HCT116 (cell line): ENCODE measurements around the gene PBX1. TPM values are rescaled to one million over a fixed set of nuclear protein-coding genes. Genes with fewer than 3 reads are reported as not detected.

Experiments
- ATAC-seq: fragments of 200-7000 bp; cut with Tn5 transposase; 2 replicates; pipeline ENCODE4 v1.9.1; 2020; ENCODE audit warnings: mild to moderate bottlenecking, moderate library complexity
- BruUV-seq: library from RNA; stranded (reverse); fragments of 400-500 nt; replicated peaks from 2 replicates; lab custom pipeline; 2021; lab: Mats Ljungman, UMichigan
- CTCF ChIA-PET: fragments of 300-600 bp; sonication (Branson Sonifier 250); formaldehyde crosslinking; loops from one replicate; lab custom pipeline; 2021; ENCODE audit warnings: antibody characterized with exemption; lab: Charles Lee
- POLR2A ChIA-PET: fragments of 300-600, 350-600 bp; sonication (Branson Sonifier 250); formaldehyde crosslinking; loops from one replicate; lab custom pipeline; 2021; ENCODE audit warnings: antibody characterized with exemption; lab: Charles Lee
- RAD21 ChIA-PET, 2 experiments: fragments of 300-600 bp; sonication (Branson Sonifier 250); formaldehyde crosslinking; loops; one replicate each; lab custom pipeline; 2023; ENCODE audit warnings: low total read pairs in 2 of 2; ENCODE audit not compliant: uncharacterized antibody in 2 of 2, unreplicated experiment in 2 of 2, low non-redundant PET in 1 of 2; lab: Charles Lee
- DNase-seq: peaks from one replicate; pipeline ENCODE4 v3.0.0-alpha.2; 2010; ENCODE audit warnings: low read depth, low spot score
- H2AFZ ChIP-seq: fragments of 200-600 bp; shearing (Covaris generic), sonication (generic); 2 replicates; pipeline ENCODE4 v1.6.1; 2017; ENCODE audit warnings: low read depth, mixed run types, mixed read lengths, antibody characterized with exemption, low read length; ENCODE audit not compliant: poor library complexity, severe bottlenecking
- H3K27ac ChIP-seq: 2 replicates; pipeline ENCODE4 v1.5.1; 2012; ENCODE audit warnings: low read depth, low read length
- H3K27me3 ChIP-seq: fragments of 200-600 bp; sonication (generic); 2 replicates; pipeline ENCODE4 v1.6.1; 2016; ENCODE audit warnings: mixed run types, low read length, mixed read lengths; ENCODE audit not compliant: insufficient read depth
- H3K36me3 ChIP-seq, 2 experiments: fragments of 200-500 bp in 1 of 2; fragments of 200-600 bp in 1 of 2; sonication (Bioruptor generic) in 1 of 2; sonication (generic) in 1 of 2; 2 replicates each; pipeline versions ENCODE4 v1.5.1 to v1.6.1; 2014 to 2016; ENCODE audit warnings: low read length in 2 of 2, inconsistent platforms in 1 of 2, mixed read lengths in 1 of 2, mixed run types in 1 of 2; ENCODE audit not compliant: insufficient read depth in 2 of 2, control insufficient read depth in 1 of 2
- H3K4me1 ChIP-seq, 2 experiments: fragments of 200-600 bp in 1 of 2; sonication (generic) in 1 of 2; 2 replicates each; pipeline versions ENCODE4 v1.5.1 to v1.6.1; 2012 to 2017; ENCODE audit warnings: low read length in 2 of 2, inconsistent platforms in 1 of 2, mild to moderate bottlenecking in 1 of 2, mixed read lengths in 1 of 2, mixed run types in 1 of 2, moderate library complexity in 1 of 2; ENCODE audit not compliant: insufficient read depth in 2 of 2, control insufficient read depth in 1 of 2
- H3K4me2 ChIP-seq: fragments of 200-600 bp; sonication (generic); 2 replicates; pipeline ENCODE4 v1.6.1; 2017; ENCODE audit warnings: mixed run types, low read length, mixed read lengths
- H3K4me3 ChIP-seq, 2 experiments: fragments of 200-600 bp in 1 of 2; sonication (generic) in 1 of 2; replicated peaks in 1 of 2; 2 replicates each; pipeline ENCODE4 v1.5.1; 2011 to 2016; ENCODE audit warnings: low read length in 2 of 2, control low read depth in 1 of 2, low read depth in 1 of 2, mild to moderate bottlenecking in 1 of 2, mixed read lengths in 1 of 2, mixed run types in 1 of 2
- H3K79me2 ChIP-seq: fragments of 200-600 bp; sonication (generic); 2 replicates; pipeline ENCODE4 v1.6.1; 2017; ENCODE audit warnings: mild to moderate bottlenecking, mixed run types, low read length, moderate library complexity, mixed read lengths; ENCODE audit not compliant: insufficient read depth
- H3K9ac ChIP-seq: fragments of 200-600 bp; sonication (generic); 2 replicates; pipeline ENCODE4 v1.6.1; 2016; ENCODE audit warnings: low read length, mixed read lengths
- H3K9me2 ChIP-seq: fragments of 200-600 bp; sonication (generic), shearing (Covaris generic); 2 replicates; pipeline ENCODE4 v1.6.1; 2017; ENCODE audit warnings: mixed run types, mild to moderate bottlenecking, moderate library complexity; ENCODE audit not compliant: insufficient read depth
- H3K9me3 ChIP-seq, 2 experiments: fragments of 200-500 bp in 1 of 2; fragments of 200-600 bp in 1 of 2; sonication (Bioruptor generic) in 1 of 2; sonication (generic) in 1 of 2; 2 replicates each; pipeline ENCODE4 v1.6.1; 2014 to 2017; ENCODE audit warnings: low read length in 2 of 2, mixed read lengths in 2 of 2, inconsistent platforms in 1 of 2, low read depth in 1 of 2, mild to moderate bottlenecking in 1 of 2, mixed run types in 1 of 2, moderate library complexity in 1 of 2; ENCODE audit not compliant: control insufficient read depth in 1 of 2, insufficient read depth in 1 of 2
- H4K20me1 ChIP-seq: fragments of 200-600 bp; sonication (generic), shearing (Covaris generic); 2 replicates; pipeline ENCODE4 v1.6.1; 2017; ENCODE audit warnings: mixed run types, mild to moderate bottlenecking, moderate library complexity; ENCODE audit not compliant: insufficient read depth
- CBX3 ChIP-seq: IDR thresholded peaks from 2 replicates; pipeline ENCODE4 v1.6.1; 2012; ENCODE audit warnings: low read depth
- CEBPB ChIP-seq: IDR thresholded peaks from 2 replicates; pipeline ENCODE4 v1.6.1; 2012; ENCODE audit warnings: low read depth
- ELF1 ChIP-seq: IDR thresholded peaks from 2 replicates; pipeline ENCODE4 v1.6.1; 2012; ENCODE audit warnings: low read depth, borderline replicate concordance
- EZH2 ChIP-seq: fragments of 200-600 bp; sonication (generic); IDR thresholded peaks from 2 replicates; pipeline ENCODE4 v1.6.1; 2017; ENCODE audit warnings: antibody characterized with exemption, mixed run types
- EZH2phosphoT487 ChIP-seq: fragments of 200-600 bp; IDR thresholded peaks from 2 replicates; pipeline ENCODE4 v1.6.1; 2018; ENCODE audit warnings: antibody characterized with exemption, borderline replicate concordance
- FOSL1 ChIP-seq: IDR thresholded peaks from 2 replicates; pipeline ENCODE4 v1.6.1; 2012; ENCODE audit warnings: low read depth
- POLR2A ChIP-seq: IDR thresholded peaks from 2 replicates; pipeline ENCODE4 v1.7.0; 2011; ENCODE audit warnings: borderline replicate concordance; ENCODE audit not compliant: insufficient read depth, insufficient read length; ENCODE audit errors: extremely low read depth
- POLR2AphosphoS5 ChIP-seq: IDR thresholded peaks from 2 replicates; pipeline ENCODE4 v1.6.1; 2011; ENCODE audit warnings: mild to moderate bottlenecking, low read depth, low read length, moderate library complexity
- RAD21 ChIP-seq: IDR thresholded peaks from 2 replicates; pipeline ENCODE4 v1.6.1; 2012; ENCODE audit warnings: low read depth, mild to moderate bottlenecking
- SIN3A ChIP-seq: IDR thresholded peaks from 2 replicates; pipeline ENCODE4 v1.6.1; 2012; ENCODE audit warnings: low read depth
- SP1 ChIP-seq: IDR thresholded peaks from 2 replicates; pipeline ENCODE4 v1.6.1; 2012; ENCODE audit warnings: low read depth
- SRF ChIP-seq: IDR thresholded peaks from 2 replicates; pipeline ENCODE4 v1.6.1; 2012; ENCODE audit warnings: low read depth
- TCF7L2 ChIP-seq: IDR thresholded peaks from 2 replicates; pipeline ENCODE4 v1.7.0; 2011; ENCODE audit warnings: borderline replicate concordance, inconsistent platforms; ENCODE audit not compliant: insufficient read depth, insufficient read length; ENCODE audit errors: extremely low read depth
- YY1 ChIP-seq: IDR thresholded peaks from 2 replicates; pipeline ENCODE4 v1.6.1; 2011; ENCODE audit warnings: low read length, low read depth, moderate library complexity, mild to moderate bottlenecking; ENCODE audit not compliant: insufficient replicate concordance; ENCODE audit errors: extremely low read depth
- ZNF274 ChIP-seq: fragments of 200-500 bp; sonication (Bioruptor generic); IDR thresholded peaks from 2 replicates; pipeline ENCODE4 v1.6.1; 2014; ENCODE audit warnings: mild to moderate bottlenecking, low read depth, low read length, inconsistent platforms
- intact Hi-C: fragments of 100-400 bp; cut with micrococcal nuclease; formaldehyde crosslinking; loops from 2 replicates; pipeline ENCODE4 v1.10.0; 2022
- total RNA-seq: library from RNA; stranded (reverse); gene quantifications from one replicate; pipeline ENCODE4 v1.2.1, GENCODE V29; 2021; ENCODE audit not compliant: unreplicated experiment
- TF ChIP-seq, protein P1 (sequence below): IDR thresholded peaks from 2 replicates; pipeline ENCODE4 v1.6.1; 2011; ENCODE audit warnings: mild to moderate bottlenecking, low read length, moderate library complexity; ENCODE audit not compliant: insufficient replicate concordance; ENCODE audit errors: extremely low read depth
- TF ChIP-seq, protein P2 (sequence below): IDR thresholded peaks from 2 replicates; pipeline ENCODE4 v1.6.1; 2012
- TF ChIP-seq, protein P3 (sequence below): IDR thresholded peaks from 2 replicates; pipeline ENCODE4 v1.6.1; 2012
- TF ChIP-seq, protein P4 (sequence below), 3 experiments: fragments of 200-600 bp in 1 of 3; sonication (generic) in 1 of 3; IDR thresholded peaks in 2 of 3; conservative IDR thresholded peaks in 1 of 3; 2 replicates each; pipeline ENCODE4 v1.5.1; 2012 to 2017; ENCODE audit warnings: low read depth in 2 of 3, low read length in 2 of 3, antibody characterized with exemption in 1 of 3, borderline replicate concordance in 1 of 3, control low read depth in 1 of 3, mild to moderate bottlenecking in 1 of 3, mixed read lengths in 1 of 3, mixed run types in 1 of 3, moderate library complexity in 1 of 3; ENCODE audit not compliant: insufficient read depth in 1 of 3
- TF ChIP-seq, protein P5 (sequence below): IDR thresholded peaks from 2 replicates; pipeline ENCODE4 v1.6.1; 2012; ENCODE audit warnings: low read depth

Gene PBX1
- total RNA-seq, 1 experiment from 2014 or later: 29.6 TPM

DNA sequence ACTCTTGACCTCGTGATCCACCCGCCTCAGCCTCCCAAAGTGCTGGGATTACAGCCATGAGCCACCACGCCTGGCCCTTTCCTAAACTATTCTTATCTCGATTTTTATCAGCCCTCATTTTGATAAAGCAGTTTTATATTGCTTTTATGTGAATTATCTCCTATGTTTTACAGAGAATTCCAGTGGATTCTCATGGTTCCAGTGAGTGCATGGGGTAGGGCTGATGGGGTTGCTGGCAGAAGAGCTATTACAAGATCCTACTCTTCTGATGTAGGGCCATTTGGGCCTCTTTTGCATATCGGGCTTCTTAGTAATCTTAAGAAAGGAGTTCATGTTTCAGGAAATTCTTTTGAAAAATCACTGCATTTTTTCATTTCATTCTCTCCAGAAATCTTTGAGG, 187.6 kb downstream of the PBX1 start:
- no peaks in the 10 kb centered on the region for H3K36me3 ChIP-seq
- H3K9me3 ChIP-seq: no peaks in the 10 kb centered on the region
- no peak overlapping the region for H3K4me3 ChIP-seq
- ChIA-PET CTCF (no interaction called here), RAD21 (no interaction called here), POLR2A (no interaction called here)
- H3K4me1 ChIP-seq: peaks cover 52 to 55% of the 10 kb centered on the region in 2 experiments
- intact Hi-C loops: no loop called here
- no peaks in the 10 kb centered on the region for H4K20me1 ChIP-seq
- ATAC-seq (no peak), DNase-seq (no peak)
- H3K79me2 ChIP-seq: no peaks in the 10 kb centered on the region
- BruUV-seq: no TSS peak
- H3K9me2 ChIP-seq: no peaks in the 10 kb centered on the region
- peak overlapping the region; percentile 93 for H3K27ac ChIP-seq
- no peaks in the 10 kb centered on the region for H3K27me3 ChIP-seq
- no peak overlapping the region for H3K9ac ChIP-seq
- peak overlapping the region; percentile 15; the same call in 1 of the 2 replicates for H3K4me2 ChIP-seq
- TF ChIP-seq CEBPB: no peak
- no peak for TF ChIP-seq POLR2A
- TF ChIP-seq FOSL1: no peak
- TF ChIP-seq ELF1: no peak
- no peak for TF ChIP-seq EZH2phosphoT487
- TF ChIP-seq YY1: no peak
- no peak for TF ChIP-seq CBX3
- TF ChIP-seq RAD21: no peak
- TF ChIP-seq, protein P1, sequence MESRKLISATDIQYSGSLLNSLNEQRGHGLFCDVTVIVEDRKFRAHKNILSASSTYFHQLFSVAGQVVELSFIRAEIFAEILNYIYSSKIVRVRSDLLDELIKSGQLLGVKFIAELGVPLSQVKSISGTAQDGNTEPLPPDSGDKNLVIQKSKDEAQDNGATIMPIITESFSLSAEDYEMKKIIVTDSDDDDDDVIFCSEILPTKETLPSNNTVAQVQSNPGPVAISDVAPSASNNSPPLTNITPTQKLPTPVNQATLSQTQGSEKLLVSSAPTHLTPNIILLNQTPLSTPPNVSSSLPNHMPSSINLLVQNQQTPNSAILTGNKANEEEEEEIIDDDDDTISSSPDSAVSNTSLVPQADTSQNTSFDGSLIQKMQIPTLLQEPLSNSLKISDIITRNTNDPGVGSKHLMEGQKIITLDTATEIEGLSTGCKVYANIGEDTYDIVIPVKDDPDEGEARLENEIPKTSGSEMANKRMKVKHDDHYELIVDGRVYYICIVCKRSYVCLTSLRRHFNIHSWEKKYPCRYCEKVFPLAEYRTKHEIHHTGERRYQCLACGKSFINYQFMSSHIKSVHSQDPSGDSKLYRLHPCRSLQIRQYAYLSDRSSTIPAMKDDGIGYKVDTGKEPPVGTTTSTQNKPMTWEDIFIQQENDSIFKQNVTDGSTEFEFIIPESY: no peak
- TF ChIP-seq EZH2: no peak
- TF ChIP-seq SP1: no peak
- no peak for TF ChIP-seq SIN3A
- TF ChIP-seq, protein P2, sequence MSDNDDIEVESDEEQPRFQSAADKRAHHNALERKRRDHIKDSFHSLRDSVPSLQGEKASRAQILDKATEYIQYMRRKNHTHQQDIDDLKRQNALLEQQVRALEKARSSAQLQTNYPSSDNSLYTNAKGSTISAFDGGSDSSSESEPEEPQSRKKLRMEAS: no peak
- no peak for TF ChIP-seq ZNF274
- TF ChIP-seq, protein P3, sequence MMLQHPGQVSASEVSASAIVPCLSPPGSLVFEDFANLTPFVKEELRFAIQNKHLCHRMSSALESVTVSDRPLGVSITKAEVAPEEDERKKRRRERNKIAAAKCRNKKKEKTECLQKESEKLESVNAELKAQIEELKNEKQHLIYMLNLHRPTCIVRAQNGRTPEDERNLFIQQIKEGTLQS: no peak
- TF ChIP-seq, protein P4, sequence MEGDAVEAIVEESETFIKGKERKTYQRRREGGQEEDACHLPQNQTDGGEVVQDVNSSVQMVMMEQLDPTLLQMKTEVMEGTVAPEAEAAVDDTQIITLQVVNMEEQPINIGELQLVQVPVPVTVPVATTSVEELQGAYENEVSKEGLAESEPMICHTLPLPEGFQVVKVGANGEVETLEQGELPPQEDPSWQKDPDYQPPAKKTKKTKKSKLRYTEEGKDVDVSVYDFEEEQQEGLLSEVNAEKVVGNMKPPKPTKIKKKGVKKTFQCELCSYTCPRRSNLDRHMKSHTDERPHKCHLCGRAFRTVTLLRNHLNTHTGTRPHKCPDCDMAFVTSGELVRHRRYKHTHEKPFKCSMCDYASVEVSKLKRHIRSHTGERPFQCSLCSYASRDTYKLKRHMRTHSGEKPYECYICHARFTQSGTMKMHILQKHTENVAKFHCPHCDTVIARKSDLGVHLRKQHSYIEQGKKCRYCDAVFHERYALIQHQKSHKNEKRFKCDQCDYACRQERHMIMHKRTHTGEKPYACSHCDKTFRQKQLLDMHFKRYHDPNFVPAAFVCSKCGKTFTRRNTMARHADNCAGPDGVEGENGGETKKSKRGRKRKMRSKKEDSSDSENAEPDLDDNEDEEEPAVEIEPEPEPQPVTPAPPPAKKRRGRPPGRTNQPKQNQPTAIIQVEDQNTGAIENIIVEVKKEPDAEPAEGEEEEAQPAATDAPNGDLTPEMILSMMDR (IDR thresholded peaks at IDR 0.05 in 2 of 3, conservative IDR thresholded peaks at IDR 0.05 in 1 of 3; ENCODE audit: borderline replicate concordance in 1 of 3, insufficient read depth in 1 of 3, low read depth in 2 of 3, low read length in 2 of 3): no peak
- TF ChIP-seq, protein P5, sequence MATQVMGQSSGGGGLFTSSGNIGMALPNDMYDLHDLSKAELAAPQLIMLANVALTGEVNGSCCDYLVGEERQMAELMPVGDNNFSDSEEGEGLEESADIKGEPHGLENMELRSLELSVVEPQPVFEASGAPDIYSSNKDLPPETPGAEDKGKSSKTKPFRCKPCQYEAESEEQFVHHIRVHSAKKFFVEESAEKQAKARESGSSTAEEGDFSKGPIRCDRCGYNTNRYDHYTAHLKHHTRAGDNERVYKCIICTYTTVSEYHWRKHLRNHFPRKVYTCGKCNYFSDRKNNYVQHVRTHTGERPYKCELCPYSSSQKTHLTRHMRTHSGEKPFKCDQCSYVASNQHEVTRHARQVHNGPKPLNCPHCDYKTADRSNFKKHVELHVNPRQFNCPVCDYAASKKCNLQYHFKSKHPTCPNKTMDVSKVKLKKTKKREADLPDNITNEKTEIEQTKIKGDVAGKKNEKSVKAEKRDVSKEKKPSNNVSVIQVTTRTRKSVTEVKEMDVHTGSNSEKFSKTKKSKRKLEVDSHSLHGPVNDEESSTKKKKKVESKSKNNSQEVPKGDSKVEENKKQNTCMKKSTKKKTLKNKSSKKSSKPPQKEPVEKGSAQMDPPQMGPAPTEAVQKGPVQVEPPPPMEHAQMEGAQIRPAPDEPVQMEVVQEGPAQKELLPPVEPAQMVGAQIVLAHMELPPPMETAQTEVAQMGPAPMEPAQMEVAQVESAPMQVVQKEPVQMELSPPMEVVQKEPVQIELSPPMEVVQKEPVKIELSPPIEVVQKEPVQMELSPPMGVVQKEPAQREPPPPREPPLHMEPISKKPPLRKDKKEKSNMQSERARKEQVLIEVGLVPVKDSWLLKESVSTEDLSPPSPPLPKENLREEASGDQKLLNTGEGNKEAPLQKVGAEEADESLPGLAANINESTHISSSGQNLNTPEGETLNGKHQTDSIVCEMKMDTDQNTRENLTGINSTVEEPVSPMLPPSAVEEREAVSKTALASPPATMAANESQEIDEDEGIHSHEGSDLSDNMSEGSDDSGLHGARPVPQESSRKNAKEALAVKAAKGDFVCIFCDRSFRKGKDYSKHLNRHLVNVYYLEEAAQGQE: no peak
- no peak for TF ChIP-seq TCF7L2
- TF ChIP-seq SRF: no peak
- TF ChIP-seq POLR2AphosphoS5: no peak
- no peak overlapping the region for H2AFZ ChIP-seq
